Psoas muscle (tissue), 8 donors: ENCODE data around the gene ACTN2. TPM values are rescaled to one million over a fixed set of nuclear protein-coding genes. Genes with fewer than 3 reads are reported as not detected.

Experiments used
- ATAC-seq, 4 donors: fragments of 200-7000 bp; cut with Tn5 transposase; one replicate each; pipeline ENCODE4 v1.9.1; 2020; ENCODE audit warnings: moderate library complexity in 3 of 4, mild to moderate bottlenecking in 2 of 4
- DNase-seq, 2 donors: peaks; one replicate each; pipeline ENCODE4 v3.0.0-alpha.2; 2020
- H3K27ac ChIP-seq: fragments of 200-600 bp; one replicate; pipeline ENCODE4 v1.8.0; 2022
- H3K27me3 ChIP-seq, 3 donors: fragments of 200-600 bp in 1 of 3; one replicate each; pipeline versions ENCODE4 v1.6.1 to v1.8.0; 2013 to 2022; ENCODE audit warnings: low read length in 2 of 3, mild to moderate bottlenecking in 2 of 3, moderate library complexity in 1 of 3; ENCODE audit not compliant: insufficient read depth in 3 of 3
- H3K36me3 ChIP-seq, 2 donors: fragments of 200-600 bp in 1 of 2; one replicate each; pipeline versions ENCODE4 v1.6.1 to v1.8.0; 2013 to 2022; ENCODE audit warnings: low read depth in 1 of 2, mild to moderate bottlenecking in 1 of 2, moderate library complexity in 1 of 2; ENCODE audit not compliant: insufficient read depth in 1 of 2
- H3K4me1 ChIP-seq: fragments of 200-600 bp; one replicate; pipeline ENCODE4 v1.8.0; 2022
- H3K4me3 ChIP-seq: fragments of 200-600 bp; one replicate; pipeline ENCODE4 v1.8.0; 2022; ENCODE audit warnings: mild to moderate bottlenecking
- H3K9me3 ChIP-seq: fragments of 200-600 bp; one replicate; pipeline ENCODE4 v1.8.0; 2022
- WGBS, 3 donors: extraction: QIAGEN DNeasy Blood & Tissue Kit; methylation state at CpG; one replicate each; pipeline versions ENCODE4 v1.1.6 to v1.1.7; 2013; 5-methylcytosine and 5-hydroxymethylcytosine counted together
- intact Hi-C, 2 donors: fragments of 100-400 bp; cut with DNase I; formaldehyde crosslinking; loops; one replicate each; pipeline versions ENCODE4 v1.11.0 to v1.14.2; 2022
- polyA plus RNA-seq, 3 donors: library from polyadenylated mRNA; stranded (reverse); fragments of 200-250 nt; gene quantifications; one replicate each; pipeline ENCODE4 v1.2.3, GENCODE V29; 2013
- total RNA-seq, 4 donors: library from RNA; stranded (reverse); fragmentation: NEBNext Ultra II Directional in 2 of 4; extraction: Animal tissue kit (Norgen Biotek cat#: 25700) in 2 of 4; gene quantifications; one replicate each; pipeline versions ENCODE4 v1.2.1 to v1.2.4, GENCODE V29; 2021 to 2023
- TF ChIP-seq, protein P1 (sequence below): fragments of 200-600 bp; IDR thresholded peaks from one replicate; pipeline ENCODE4 v1.8.0; 2022; ENCODE audit warnings: antibody characterized with exemption
- donor health status: healthy with polysubstance abuse.
- donor health status: DM: no; HTN: no; CAD: no; lungs with moderate emphysema.
- donor health status: Bipolar disorder and iron deficiency.
- donor health status: healthy.
- donor health status: DM: yes; HTN: yes; CAD: no.
- donor health status: DM: no; HTN: no; CAD: no.
- donor health status: DM: no; HTN: no; CAD: no.
- donor health status: DM: yes; HTN: yes; CAD: no.

ACTN2 gene
- total and polyA plus RNA-seq, 7 donors, result 792 to 4,645 (median 2,645) TPM

- intact Hi-C loops, result no loop called here
- Histone ChIP-seq H3K9me3 (no peaks in the 10 kb centered on the region), H3K36me3 (peaks cover 12 to 100% of the 10 kb centered on the region in 2 donors), H3K27ac (peak overlapping the region; percentile 60), H3K27me3 (no peaks in the 10 kb centered on the region), H3K4me3 (no peak overlapping the region), H3K4me1 (no peaks in the 10 kb centered on the region)
- ATAC-seq (no peak), DNase-seq (no peak)
- TF ChIP-seq, protein P1, sequence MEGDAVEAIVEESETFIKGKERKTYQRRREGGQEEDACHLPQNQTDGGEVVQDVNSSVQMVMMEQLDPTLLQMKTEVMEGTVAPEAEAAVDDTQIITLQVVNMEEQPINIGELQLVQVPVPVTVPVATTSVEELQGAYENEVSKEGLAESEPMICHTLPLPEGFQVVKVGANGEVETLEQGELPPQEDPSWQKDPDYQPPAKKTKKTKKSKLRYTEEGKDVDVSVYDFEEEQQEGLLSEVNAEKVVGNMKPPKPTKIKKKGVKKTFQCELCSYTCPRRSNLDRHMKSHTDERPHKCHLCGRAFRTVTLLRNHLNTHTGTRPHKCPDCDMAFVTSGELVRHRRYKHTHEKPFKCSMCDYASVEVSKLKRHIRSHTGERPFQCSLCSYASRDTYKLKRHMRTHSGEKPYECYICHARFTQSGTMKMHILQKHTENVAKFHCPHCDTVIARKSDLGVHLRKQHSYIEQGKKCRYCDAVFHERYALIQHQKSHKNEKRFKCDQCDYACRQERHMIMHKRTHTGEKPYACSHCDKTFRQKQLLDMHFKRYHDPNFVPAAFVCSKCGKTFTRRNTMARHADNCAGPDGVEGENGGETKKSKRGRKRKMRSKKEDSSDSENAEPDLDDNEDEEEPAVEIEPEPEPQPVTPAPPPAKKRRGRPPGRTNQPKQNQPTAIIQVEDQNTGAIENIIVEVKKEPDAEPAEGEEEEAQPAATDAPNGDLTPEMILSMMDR, result no peak
- WGBS, 3 donors, result 69 to 72% (median 71%) methylated on average over 6 of the region's 6 CpGs
Measured at GRCh38 chr1:236747311-236747985, 61.1 kb downstream of the ACTN2 start.

DNA sequence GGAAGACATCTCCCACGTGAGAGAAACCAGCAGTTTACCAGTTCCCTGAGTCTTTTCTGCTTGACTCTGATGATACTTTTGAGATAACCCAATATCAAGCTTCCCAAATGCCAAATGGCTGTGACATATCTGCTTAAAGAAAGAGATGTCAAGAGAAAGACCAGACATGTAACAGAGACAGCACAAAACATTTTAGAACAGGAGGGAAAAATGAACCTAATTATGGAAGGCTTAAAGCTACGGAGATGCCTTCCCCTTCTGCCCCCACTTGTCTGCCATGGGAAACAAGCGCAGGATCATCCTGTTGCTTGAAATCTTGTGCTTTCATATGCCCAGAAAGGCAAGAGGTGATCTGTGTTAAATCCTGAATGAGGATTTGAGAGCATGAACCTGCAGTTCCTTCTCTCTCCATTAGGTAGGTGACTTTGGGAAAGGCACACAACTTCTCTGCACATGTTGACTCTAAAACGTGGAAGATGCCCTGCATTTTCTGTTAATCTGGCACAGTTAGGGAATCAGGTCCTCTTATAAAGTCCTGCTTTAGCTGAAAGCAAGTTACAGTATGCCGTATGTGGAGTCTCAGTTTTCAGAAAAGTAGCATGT, 62.1 kb downstream of the ACTN2 start:
- ATAC-seq (no peak), DNase-seq (no peak)
- WGBS, 3 donors, result 69 to 80% (median 73%) methylated on average over 5 of the region's 5 CpGs
- Histone ChIP-seq H3K4me3 (no peak overlapping the region), H3K36me3 (peaks cover 12 to 100% of the 10 kb centered on the region in 2 donors), H3K4me1 (no peaks in the 10 kb centered on the region), H3K27me3 (no peaks in the 10 kb centered on the region), H3K27ac (no peak overlapping the region), H3K9me3 (no peaks in the 10 kb centered on the region)
- TF ChIP-seq, protein P1, result no peak
- intact Hi-C loops, result no loop called here

DNA sequence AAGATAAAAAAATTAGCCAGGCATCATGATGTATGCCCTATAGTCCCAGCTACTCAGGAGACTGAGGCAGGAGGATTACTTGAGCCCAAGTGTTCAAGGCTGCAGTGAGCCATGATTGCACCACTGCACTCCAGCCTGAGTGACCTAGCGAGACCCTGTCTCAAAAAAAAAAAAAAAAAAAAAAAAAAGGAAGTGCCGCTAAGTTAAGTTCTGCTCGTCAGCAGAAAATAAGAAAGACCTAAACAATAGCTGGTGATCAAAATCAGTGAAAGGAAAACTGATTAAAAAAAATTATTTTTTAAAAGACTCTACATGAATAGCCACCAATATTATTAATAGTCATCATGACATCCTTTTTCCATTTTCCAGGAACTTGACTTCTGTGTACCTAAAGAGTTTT, 64.6 kb downstream of the ACTN2 start:
- Histone ChIP-seq H3K4me3 (no peak overlapping the region), H3K27me3 (no peaks in the 10 kb centered on the region), H3K27ac (no peak overlapping the region), H3K9me3 (no peaks in the 10 kb centered on the region), H3K4me1 (no peaks in the 10 kb centered on the region), H3K36me3 (peaks cover 12 to 97% of the 10 kb centered on the region in 2 donors)
- ATAC-seq (no peak), DNase-seq (no peak)
- intact Hi-C loops, result loop anchor here (10.0 kb wide), 2 partner anchors 84 to 114 kb away; no protein-coding TSS in a partner anchor
- WGBS, 3 donors, result 66 to 83% (median 68%) methylated on average over 3 of the region's 3 CpGs
- TF ChIP-seq, protein P1, result no peak

- WGBS, 3 donors, result 74 to 76% (median 74%) methylated on average over 16 of the region's 16 CpGs
Measured at GRCh38 chr1:236751385-236751784, 65.1 kb downstream of the ACTN2 start.

More at GRCh38 chr1:236751385-236751784, 65.1 kb downstream of the ACTN2 start:
- intact Hi-C loops, result loop anchor here (10.0 kb wide), 2 partner anchors 83 to 113 kb away; no protein-coding TSS in a partner anchor
- TF ChIP-seq, protein P1, result no peak
- Histone ChIP-seq H3K27ac (no peak overlapping the region), H3K27me3 (no peaks in the 10 kb centered on the region), H3K9me3 (no peaks in the 10 kb centered on the region), H3K4me3 (no peak overlapping the region), H3K4me1 (no peaks in the 10 kb centered on the region), H3K36me3 (peaks cover 12 to 92% of the 10 kb centered on the region in 2 donors)
- ATAC-seq, result no peak
- DNase-seq, result no peak
